ENCODE measurements around the gene MAN2B1. TPM values are rescaled to one million over a fixed set of nuclear protein-coding genes. Genes with fewer than 3 reads are reported as not detected.
"Not testable (repeated sequence)": the region's sequence is repeated elsewhere in the genome, so short reads cannot be mapped to it uniquely, and the experiment has no call there.

Gene MAN2B1
- total RNA-seq, 3 donors from 2014 or later = 45.6 to 118 (median 49.0) TPM

GRCh38 chr19:12649941-12650340, 16.6 kb downstream of the MAN2B1 start:
- H3K9me3 ChIP-seq = no peaks in the 10 kb centered on the region
- H3K36me3 ChIP-seq = no peaks in the 10 kb centered on the region
- H3K4me1 ChIP-seq = peaks cover 0 to 8% of the 10 kb centered on the region in 2 donors
- H3K4me3 ChIP-seq = no peak overlapping the region
- no peak for DNase-seq (ENCODE audit: low spot score in 2 of 2)
- H3K27ac ChIP-seq = no peak overlapping the region
- H3K27me3 ChIP-seq = no peaks in the 10 kb centered on the region
- TF ChIP-seq POLR2AphosphoS5 (IDR thresholded peaks at IDR 0.05) (no peak), POLR2A (IDR thresholded peaks at IDR 0.05) (no peak), CTCF (IDR thresholded peaks at IDR 0.05) (no peak)
- intact Hi-C loops (cut with DNase I; ENCODE audit: low total_unique reads) = no loop called here

- Histone ChIP-seq H3K27ac (no peak overlapping the region), H3K27me3 (no peaks in the 10 kb centered on the region), H3K9me3 (no peaks in the 10 kb centered on the region), H3K4me3 (peak overlapping the region in 2 of 3 donors; percentile 44 to 63), H3K36me3 (no peaks in the 10 kb centered on the region), H3K4me1 (peaks cover 0 to 8% of the 10 kb centered on the region in 2 donors)
- DNase-seq (ENCODE audit: low spot score in 2 of 2) = no peak
- TF ChIP-seq CTCF (IDR thresholded peaks at IDR 0.05) (no peak), POLR2A (IDR thresholded peaks at IDR 0.05) (no peak), POLR2AphosphoS5 (IDR thresholded peaks at IDR 0.05) (no peak)
- intact Hi-C loops (cut with DNase I; ENCODE audit: low total_unique reads) = no loop called here
Measured at GRCh38 chr19:12648088-12648487, 18.5 kb downstream of the MAN2B1 start.

GRCh38 chr19:12647490-12648071, 19.0 kb downstream of the MAN2B1 start:
- peak overlapping the region in 2 of 3 donors; percentile 44 to 63 for H3K4me3 ChIP-seq
- TF ChIP-seq POLR2AphosphoS5 (IDR thresholded peaks at IDR 0.05) = no peak
- TF ChIP-seq POLR2A (IDR thresholded peaks at IDR 0.05) = no peak
- TF ChIP-seq CTCF (IDR thresholded peaks at IDR 0.05) = no peak
- no peaks in the 10 kb centered on the region for H3K27me3 ChIP-seq
- H3K9me3 ChIP-seq = no peaks in the 10 kb centered on the region
- intact Hi-C loops (cut with DNase I; ENCODE audit: low total_unique reads) = no loop called here
- DNase-seq (ENCODE audit: low spot score in 2 of 2) = peak in 1 of 2 donors; percentile 68
- H3K4me1 ChIP-seq = peaks cover 0 to 8% of the 10 kb centered on the region in 2 donors
- H3K36me3 ChIP-seq = no peaks in the 10 kb centered on the region
- no peak overlapping the region for H3K27ac ChIP-seq

- Histone ChIP-seq H3K4me3 (no peak overlapping the region), H3K27ac (no peak overlapping the region), H3K27me3 (no peaks in the 10 kb centered on the region), H3K9me3 (no peaks in the 10 kb centered on the region), H3K36me3 (no peaks in the 10 kb centered on the region), H3K4me1 (peaks cover 0 to 8% of the 10 kb centered on the region in 2 donors)
- intact Hi-C loops (cut with DNase I; ENCODE audit: low total_unique reads) = no loop called here
- DNase-seq (ENCODE audit: low spot score in 2 of 2) = no peak
- TF ChIP-seq POLR2A (IDR thresholded peaks at IDR 0.05) (no peak), POLR2AphosphoS5 (IDR thresholded peaks at IDR 0.05) (no peak), CTCF (IDR thresholded peaks at IDR 0.05) (no peak)
Measured at GRCh38 chr19:12647047-12647446, 19.5 kb downstream of the MAN2B1 start.

- Histone ChIP-seq H3K4me1 (peaks cover 0 to 8% of the 10 kb centered on the region in 2 donors), H3K27ac (no peak overlapping the region), H3K27me3 (no peaks in the 10 kb centered on the region), H3K36me3 (no peaks in the 10 kb centered on the region), H3K4me3 (no peak overlapping the region), H3K9me3 (no peaks in the 10 kb centered on the region)
- no peak for TF ChIP-seq POLR2AphosphoS5 (IDR thresholded peaks at IDR 0.05)
- TF ChIP-seq POLR2A (IDR thresholded peaks at IDR 0.05) = no peak
- no peak for TF ChIP-seq CTCF (IDR thresholded peaks at IDR 0.05)
- no peak for DNase-seq (ENCODE audit: low spot score in 2 of 2)
- intact Hi-C loops (cut with DNase I; ENCODE audit: low total_unique reads) = no loop called here
Measured at GRCh38 chr19:12646551-12646950, 20.0 kb downstream of the MAN2B1 start.

- H3K27me3 ChIP-seq; H3K27ac ChIP-seq; DNase-seq (ENCODE audit: low spot score in 2 of 2); H3K36me3 ChIP-seq; H3K9me3 ChIP-seq; H3K4me1 ChIP-seq; H3K4me3 ChIP-seq: not testable (repeated sequence)
- intact Hi-C loops (cut with DNase I; ENCODE audit: low total_unique reads) = loop anchor here (5.0 kb wide), 1 partner anchor 876 kb away; the partner anchor contains the start of gene ZNF441
Measured at GRCh38 chr19:12643716-12644115, 22.8 kb downstream of the MAN2B1 start.
